Measurements from ENCODE around the gene WNK3. TPM values are rescaled to one million over a fixed set of nuclear protein-coding genes. Genes with fewer than 3 reads are reported as not detected.
A peak's percentile ranks its signal among the peaks of the same experiment; 100 is the strongest.

Gene WNK3
- total RNA-seq, 1 experiment from 2014 or later = 0.33 TPM

- Histone ChIP-seq H3K36me3 (ENCODE audit: low read depth, low read length) (no peaks in the 10 kb centered on the region), H3K27ac (ENCODE audit: low read length) (no peak overlapping the region), H2AFZ (ENCODE audit: low read length) (no peak overlapping the region), H3K9ac (ENCODE audit: low read length) (no peak overlapping the region), H3K4me1 (ENCODE audit: insufficient read depth, low read length) (no peaks in the 10 kb centered on the region), H3K4me3 (ENCODE audit: low read length) (no peak overlapping the region), H4K20me1 (ENCODE audit: low read length) (no peaks in the 10 kb centered on the region), H3K27me3 (ENCODE audit: low read length) (no peaks in the 10 kb centered on the region), H3F3A (ENCODE audit: low read length, unreplicated experiment) (no peaks in the 10 kb centered on the region), H3K4me2 (ENCODE audit: low read length) (no peak overlapping the region), H3K9me3 (ENCODE audit: low read length) (no peaks in the 10 kb centered on the region), H3K79me2 (ENCODE audit: low read length) (no peaks in the 10 kb centered on the region), H3K9me2 (replicated peaks; ENCODE audit: low read length) (no peaks in the 10 kb centered on the region)
- BruUV-seq (replicated peaks) = no TSS peak
- intact Hi-C loops (cut with micrococcal nuclease) = no loop called here
- ChIA-PET POLR2A (ENCODE audit: unreplicated experiment) (no interaction called here), CTCF (no interaction called here)
- ATAC-seq (no peak), DNase-seq (no peak)
- TF ChIP-seq EZH2 (IDR thresholded peaks at IDR 0.05; ENCODE audit: low read length, unreplicated experiment) (no peak), CTCF (conservative IDR thresholded peaks at IDR 0.05; ENCODE audit: low read depth, low read length) (no peak), EZH2phosphoT487 (IDR thresholded peaks at IDR 0.05; ENCODE audit: borderline replicate concordance, low read length) (no peak)
Observed at GRCh38 chrX:54325077-54325476, 32.8 kb downstream of the WNK3 start.

GRCh38 chrX:54320067-54320466 lies 37.8 kb downstream of the WNK3 start:
- BruUV-seq (replicated peaks) = no TSS peak

GRCh38 chrX:54306379-54306778 lies 51.5 kb downstream of the WNK3 start:
- H3K27ac ChIP-seq (ENCODE audit: low read length) = no peak overlapping the region
- H3K4me1 ChIP-seq (ENCODE audit: insufficient read depth, low read length) = no peaks in the 10 kb centered on the region
- no peak overlapping the region for H3K4me3 ChIP-seq (ENCODE audit: low read length)
- H3K36me3 ChIP-seq (ENCODE audit: low read depth, low read length) = no peaks in the 10 kb centered on the region
- CTCF ChIA-PET = no interaction called here
- H4K20me1 ChIP-seq (ENCODE audit: low read length) = no peaks in the 10 kb centered on the region
- H3K9me2 ChIP-seq (replicated peaks; ENCODE audit: low read length) = no peaks in the 10 kb centered on the region
- POLR2A ChIA-PET (ENCODE audit: unreplicated experiment) = no interaction called here
- ATAC-seq = no peak
- intact Hi-C loops (cut with micrococcal nuclease) = no loop called here
- H2AFZ ChIP-seq (ENCODE audit: low read length) = no peak overlapping the region
- H3K79me2 ChIP-seq (ENCODE audit: low read length) = no peaks in the 10 kb centered on the region
- H3F3A ChIP-seq (ENCODE audit: low read length, unreplicated experiment) = no peaks in the 10 kb centered on the region
- H3K9me3 ChIP-seq (ENCODE audit: low read length) = no peaks in the 10 kb centered on the region
- no peak overlapping the region for H3K4me2 ChIP-seq (ENCODE audit: low read length)
- no TSS peak for BruUV-seq (replicated peaks)
- no peak for DNase-seq
- no peak for TF ChIP-seq EZH2phosphoT487 (IDR thresholded peaks at IDR 0.05; ENCODE audit: borderline replicate concordance, low read length)
- TF ChIP-seq EZH2 (IDR thresholded peaks at IDR 0.05; ENCODE audit: low read length, unreplicated experiment) = no peak
- no peak for TF ChIP-seq CTCF (conservative IDR thresholded peaks at IDR 0.05; ENCODE audit: low read depth, low read length)
- no peaks in the 10 kb centered on the region for H3K27me3 ChIP-seq (ENCODE audit: low read length)
- H3K9ac ChIP-seq (ENCODE audit: low read length) = no peak overlapping the region

More at GRCh38 chrX:54320067-54320466, 37.8 kb downstream of the WNK3 start:
- no peaks in the 10 kb centered on the region for H3K9me3 ChIP-seq (ENCODE audit: low read length)
- ChIA-PET CTCF (no interaction called here), POLR2A (ENCODE audit: unreplicated experiment) (no interaction called here)
- TF ChIP-seq EZH2 (IDR thresholded peaks at IDR 0.05; ENCODE audit: low read length, unreplicated experiment) (no peak), EZH2phosphoT487 (IDR thresholded peaks at IDR 0.05; ENCODE audit: borderline replicate concordance, low read length) (no peak), CTCF (conservative IDR thresholded peaks at IDR 0.05; ENCODE audit: low read depth, low read length) (no peak)
- ATAC-seq (peak; percentile 38), DNase-seq (no peak)
- no peak overlapping the region for H3K4me2 ChIP-seq (ENCODE audit: low read length)
- H3F3A ChIP-seq (ENCODE audit: low read length, unreplicated experiment) = no peaks in the 10 kb centered on the region
- no peaks in the 10 kb centered on the region for H3K4me1 ChIP-seq (ENCODE audit: insufficient read depth, low read length)
- no peaks in the 10 kb centered on the region for H4K20me1 ChIP-seq (ENCODE audit: low read length)
- no peaks in the 10 kb centered on the region for H3K27me3 ChIP-seq (ENCODE audit: low read length)
- H3K79me2 ChIP-seq (ENCODE audit: low read length) = no peaks in the 10 kb centered on the region
- H3K9ac ChIP-seq (ENCODE audit: low read length) = no peak overlapping the region
- H3K36me3 ChIP-seq (ENCODE audit: low read depth, low read length) = no peaks in the 10 kb centered on the region
- no peaks in the 10 kb centered on the region for H3K9me2 ChIP-seq (replicated peaks; ENCODE audit: low read length)
- H3K27ac ChIP-seq (ENCODE audit: low read length) = no peak overlapping the region
- intact Hi-C loops (cut with micrococcal nuclease) = no loop called here
- H2AFZ ChIP-seq (ENCODE audit: low read length) = no peak overlapping the region
- H3K4me3 ChIP-seq (ENCODE audit: low read length) = no peak overlapping the region

Data from PC-3 (cell line).